GM18951 (cell line): ENCODE measurements around the gene BLM.

Source experiments
- POLR2A ChIP-seq: IDR thresholded peaks from 4 replicates; pipeline ENCODE4 v1.6.1; 2011; ENCODE audit warnings: mild to moderate bottlenecking; ENCODE audit not compliant: insufficient read length, insufficient read depth; ENCODE audit errors: extremely low read depth
- in situ Hi-C: fragments of 300-500 bp; cut with MboI; formaldehyde crosslinking; loops from one replicate; pipeline ENCODE4 v1.12.0; 2022; ENCODE audit warnings: low sequenced_read_pairs, mixed read lengths, inconsistent platforms; ENCODE audit not compliant: unreplicated experiment

BLM gene

GRCh38 chr15:90860450-90860849 is 143.3 kb downstream of the BLM start:
- in situ Hi-C loops: no loop called here
- TF ChIP-seq POLR2A: no peak

- no peak for TF ChIP-seq POLR2A
Measured at GRCh38 chr15:90860942-90861675, 144.0 kb downstream of the BLM start.

GRCh38 chr15:90862487-90862886 is 145.3 kb downstream of the BLM start:
- TF ChIP-seq POLR2A: no peak
- in situ Hi-C loops: no loop called here

More at GRCh38 chr15:90860942-90861675, 144.0 kb downstream of the BLM start:
- in situ Hi-C loops: no loop called here

DNA sequence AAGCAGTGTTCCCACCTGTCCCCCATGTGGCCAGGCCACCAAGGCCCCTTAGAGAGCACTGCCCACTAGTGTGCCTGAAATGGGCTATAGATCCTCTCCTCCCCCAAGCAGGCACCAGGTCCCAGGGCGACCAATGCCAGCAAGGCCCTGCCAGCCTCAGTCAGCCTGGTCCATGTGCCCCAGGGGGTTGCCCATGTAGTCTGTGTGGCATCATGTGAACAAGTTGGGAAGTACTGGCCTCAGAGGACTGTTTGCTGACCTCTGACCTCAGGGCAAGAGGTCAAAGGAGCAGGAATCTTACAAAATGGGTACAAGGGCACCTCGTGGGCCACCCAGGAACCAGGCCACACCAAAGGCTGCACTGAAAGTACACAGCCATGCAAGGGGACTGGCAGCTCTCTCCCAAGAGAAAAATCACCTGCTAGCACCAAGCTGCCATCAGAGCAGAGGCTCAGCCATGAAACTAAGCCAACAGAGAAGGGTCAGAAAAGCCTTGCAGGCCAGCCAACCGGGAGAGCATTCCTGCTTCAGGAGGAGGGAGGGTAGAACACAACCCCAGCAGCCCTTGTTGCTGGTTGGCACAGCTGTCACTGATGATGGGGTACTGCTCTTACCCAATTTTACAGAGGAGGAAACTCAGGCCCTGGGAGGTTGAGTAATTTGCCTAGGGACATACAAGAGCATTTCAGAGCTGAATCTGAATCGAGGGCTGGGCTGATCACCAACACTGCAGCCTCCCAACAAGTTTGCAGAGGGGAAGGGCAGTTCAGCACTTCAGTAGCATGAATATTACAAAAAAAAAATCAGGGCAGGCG is 146.0 kb downstream of the BLM start:
- TF ChIP-seq POLR2A: no peak
- in situ Hi-C loops: no loop called here

- TF ChIP-seq POLR2A: no peak
- in situ Hi-C loops: no loop called here
Measured at GRCh38 chr15:90863987-90864386, 146.8 kb downstream of the BLM start.

DNA sequence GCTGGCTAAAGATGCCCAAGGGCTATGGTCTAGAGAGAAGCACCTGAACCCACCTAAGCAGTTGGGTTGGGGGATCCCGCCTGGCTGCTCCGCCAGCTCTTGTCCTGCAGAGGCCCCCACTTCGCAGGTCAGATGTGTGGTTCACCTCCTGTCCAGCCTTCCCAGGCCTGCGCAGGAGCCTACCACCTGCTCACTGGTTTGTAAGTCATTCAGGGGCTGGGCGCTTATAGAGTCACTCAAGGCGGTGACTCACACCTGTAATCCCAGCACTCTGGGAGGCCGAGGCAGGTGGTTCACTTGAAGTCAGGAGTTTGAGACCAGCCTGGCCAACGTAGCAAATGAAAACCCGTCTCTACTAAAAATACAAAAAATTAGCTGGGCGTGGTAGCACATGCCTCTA is 147.4 kb downstream of the BLM start:
- no peak for TF ChIP-seq POLR2A
- in situ Hi-C loops: no loop called here

DNA sequence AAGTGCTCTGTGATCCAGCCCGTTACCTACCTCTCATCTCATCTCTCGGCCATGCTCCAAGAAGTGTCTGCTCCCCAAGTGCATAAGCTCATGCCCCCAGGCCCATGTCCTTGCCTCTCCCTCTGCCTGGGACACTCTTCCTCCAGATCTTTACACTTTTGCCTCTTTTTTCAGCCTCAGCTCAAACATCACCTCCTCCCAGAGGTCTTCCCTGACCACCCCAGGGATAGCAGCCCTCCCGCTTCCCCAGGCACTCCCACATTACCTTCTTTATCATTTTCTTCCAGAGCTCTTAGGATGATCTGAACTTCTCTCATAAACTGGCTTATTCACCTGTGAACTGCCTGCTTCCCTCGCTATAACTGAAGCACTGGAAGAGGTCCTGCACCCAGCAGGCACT is 148.6 kb downstream of the BLM start:
- in situ Hi-C loops: no loop called here
- no peak for TF ChIP-seq POLR2A
